Measurements from ENCODE around the gene CD180.

The CD180 gene

DNA sequence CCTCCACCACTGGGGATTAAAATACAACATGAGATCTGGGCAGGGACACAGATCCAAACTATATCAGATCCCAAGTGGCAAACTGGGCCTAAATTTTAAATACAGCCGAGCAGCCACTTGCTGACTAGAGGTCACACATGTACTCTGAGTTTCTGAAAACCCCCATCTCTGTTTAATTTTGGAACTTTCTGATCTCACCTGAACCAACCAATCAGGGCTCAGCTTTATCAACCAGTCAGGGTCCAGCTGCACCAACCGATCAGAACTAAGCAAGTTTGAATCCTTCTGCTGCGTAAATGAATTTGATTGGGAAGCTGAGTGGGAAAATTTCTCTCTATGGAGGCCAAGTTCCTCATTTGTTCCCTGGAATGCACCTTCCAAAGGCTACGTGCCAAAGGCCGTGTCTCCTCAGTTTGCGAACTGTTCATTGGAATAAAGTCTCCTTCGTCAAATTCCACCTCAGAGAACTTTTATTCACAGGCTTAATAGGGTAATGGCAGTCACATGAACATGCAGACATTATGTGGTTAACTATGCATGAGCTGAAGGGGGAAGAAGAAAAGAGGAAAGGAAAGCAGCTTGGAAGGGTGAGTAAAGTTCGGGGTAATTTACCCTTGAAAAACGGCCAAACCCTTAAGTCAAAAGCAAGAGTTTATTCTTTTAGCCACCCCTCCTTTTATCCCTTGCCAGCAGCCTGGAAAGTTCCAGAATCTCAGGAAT, 3.7 kb downstream of the CD180 start:
- no peak overlapping the region for H3K27ac ChIP-seq (ENCODE audit: insufficient read depth, low read length, poor library complexity, severe bottlenecking)
- no peak overlapping the region for H3K4me3 ChIP-seq (ENCODE audit: insufficient read depth, low read depth, low read length, poor library complexity, severe bottlenecking)
- no peaks in the 10 kb centered on the region for H3K36me3 ChIP-seq (ENCODE audit: control insufficient read depth, insufficient read depth, low read length)
- no peak for DNase-seq
- peaks cover 16% of the 10 kb centered on the region for H3K4me1 ChIP-seq (ENCODE audit: control insufficient read depth, insufficient read depth, low read length, poor library complexity, severe bottlenecking)
- no peaks in the 10 kb centered on the region for H3K9me3 ChIP-seq (ENCODE audit: control insufficient read depth, low read length)
- H3K27me3 ChIP-seq (replicated peaks; ENCODE audit: control insufficient read depth, insufficient read depth, low read length, poor library complexity, severe bottlenecking): no peaks in the 10 kb centered on the region

DNA sequence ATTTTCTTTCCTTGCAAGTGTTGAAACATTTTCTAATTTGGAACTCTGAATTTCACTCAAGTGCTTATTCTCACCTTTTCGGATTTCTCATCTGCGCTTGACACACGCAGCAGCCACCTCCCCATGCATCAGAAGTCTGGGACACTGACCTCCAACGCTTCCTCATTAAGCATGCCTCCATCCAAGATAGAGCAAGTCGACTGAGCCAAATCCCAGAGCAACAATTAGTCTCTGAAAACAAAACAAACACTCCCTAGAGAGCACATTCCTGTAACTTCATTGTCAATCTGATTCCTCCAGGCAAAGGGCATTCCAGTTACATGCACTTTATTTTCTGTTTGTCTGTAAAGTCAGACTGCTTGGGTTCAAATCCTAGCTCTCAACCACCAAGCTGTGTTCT, 5.7 kb downstream of the CD180 start:
- Histone ChIP-seq H3K4me1 (ENCODE audit: control insufficient read depth, insufficient read depth, low read length, poor library complexity, severe bottlenecking) (peaks cover 31% of the 10 kb centered on the region), H3K27me3 (replicated peaks; ENCODE audit: control insufficient read depth, insufficient read depth, low read length, poor library complexity, severe bottlenecking) (no peaks in the 10 kb centered on the region), H3K36me3 (ENCODE audit: control insufficient read depth, insufficient read depth, low read length) (no peaks in the 10 kb centered on the region), H3K9me3 (ENCODE audit: control insufficient read depth, low read length) (no peaks in the 10 kb centered on the region), H3K27ac (ENCODE audit: insufficient read depth, low read length, poor library complexity, severe bottlenecking) (no peak overlapping the region), H3K4me3 (ENCODE audit: insufficient read depth, low read depth, low read length, poor library complexity, severe bottlenecking) (no peak overlapping the region)
- no peak for DNase-seq

DNA sequence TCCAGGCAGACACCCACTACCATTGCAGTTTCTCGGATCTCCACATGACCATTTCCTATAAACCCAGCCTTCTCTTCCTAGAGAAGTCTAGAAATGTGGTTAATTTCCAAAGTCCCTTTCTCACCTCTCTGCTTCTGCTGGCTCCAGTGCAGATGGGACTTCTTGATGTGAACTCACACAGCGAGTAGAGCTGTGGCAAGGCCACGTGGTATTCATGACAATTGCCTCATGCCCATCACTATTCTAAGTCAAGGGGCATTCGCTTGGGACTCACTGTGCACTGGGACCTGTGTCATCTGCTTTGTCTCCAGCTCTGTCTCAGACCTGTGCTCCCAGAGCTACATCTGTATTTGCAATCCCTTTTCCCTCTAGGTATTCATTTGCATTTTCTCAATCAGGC, 6.2 kb downstream of the CD180 start:
- DNase-seq: no peak
- no peak overlapping the region for H3K4me3 ChIP-seq (ENCODE audit: insufficient read depth, low read depth, low read length, poor library complexity, severe bottlenecking)
- no peaks in the 10 kb centered on the region for H3K9me3 ChIP-seq (ENCODE audit: control insufficient read depth, low read length)
- H3K36me3 ChIP-seq (ENCODE audit: control insufficient read depth, insufficient read depth, low read length): no peaks in the 10 kb centered on the region
- no peak overlapping the region for H3K27ac ChIP-seq (ENCODE audit: insufficient read depth, low read length, poor library complexity, severe bottlenecking)
- H3K4me1 ChIP-seq (ENCODE audit: control insufficient read depth, insufficient read depth, low read length, poor library complexity, severe bottlenecking): peaks cover 31% of the 10 kb centered on the region
- H3K27me3 ChIP-seq (replicated peaks; ENCODE audit: control insufficient read depth, insufficient read depth, low read length, poor library complexity, severe bottlenecking): no peaks in the 10 kb centered on the region

DNA sequence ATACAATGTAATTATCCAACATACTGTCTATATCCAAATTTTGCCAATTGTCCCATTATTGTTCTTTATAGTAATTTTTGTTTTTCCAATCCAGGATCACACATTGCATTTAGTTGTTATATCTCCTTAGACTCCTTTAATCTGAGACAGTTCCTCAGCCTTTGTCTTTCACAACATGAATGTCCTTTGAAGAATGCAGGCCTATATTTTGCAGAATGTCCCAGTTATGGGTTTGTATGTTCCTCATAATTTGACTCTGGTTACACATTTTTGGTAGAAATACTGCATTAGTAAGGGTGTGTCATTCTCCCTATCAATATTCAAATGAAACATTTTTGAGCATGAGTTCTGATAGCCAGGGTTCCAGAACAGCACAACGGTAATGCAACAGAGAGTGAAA, 6.7 kb downstream of the CD180 start:
- Histone ChIP-seq H3K27ac (ENCODE audit: insufficient read depth, low read length, poor library complexity, severe bottlenecking) (no peak overlapping the region), H3K36me3 (ENCODE audit: control insufficient read depth, insufficient read depth, low read length) (no peaks in the 10 kb centered on the region), H3K9me3 (ENCODE audit: control insufficient read depth, low read length) (no peaks in the 10 kb centered on the region), H3K4me3 (ENCODE audit: insufficient read depth, low read depth, low read length, poor library complexity, severe bottlenecking) (no peak overlapping the region), H3K27me3 (replicated peaks; ENCODE audit: control insufficient read depth, insufficient read depth, low read length, poor library complexity, severe bottlenecking) (no peaks in the 10 kb centered on the region), H3K4me1 (ENCODE audit: control insufficient read depth, insufficient read depth, low read length, poor library complexity, severe bottlenecking) (peaks cover 31% of the 10 kb centered on the region)
- DNase-seq: no peak

DNA sequence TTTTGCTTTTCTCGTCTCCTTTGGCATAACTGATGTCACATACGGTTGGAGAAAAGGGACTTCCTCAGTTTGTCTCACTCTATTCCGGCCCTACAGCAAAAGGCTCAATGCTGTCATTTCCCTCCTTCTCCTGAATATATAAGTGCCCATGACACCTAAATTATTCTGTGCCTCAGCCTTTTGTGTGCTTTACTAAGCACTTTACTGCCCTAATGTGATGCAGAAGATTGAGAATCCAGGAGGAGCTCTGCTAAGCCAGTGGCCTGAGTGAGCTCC, 7.6 kb downstream of the CD180 start:
- H3K4me1 ChIP-seq (ENCODE audit: control insufficient read depth, insufficient read depth, low read length, poor library complexity, severe bottlenecking): peaks cover 31% of the 10 kb centered on the region
- no peaks in the 10 kb centered on the region for H3K36me3 ChIP-seq (ENCODE audit: control insufficient read depth, insufficient read depth, low read length)
- H3K9me3 ChIP-seq (ENCODE audit: control insufficient read depth, low read length): no peaks in the 10 kb centered on the region
- H3K27me3 ChIP-seq (replicated peaks; ENCODE audit: control insufficient read depth, insufficient read depth, low read length, poor library complexity, severe bottlenecking): no peaks in the 10 kb centered on the region
- H3K27ac ChIP-seq (ENCODE audit: insufficient read depth, low read length, poor library complexity, severe bottlenecking): no peak overlapping the region
- no peak overlapping the region for H3K4me3 ChIP-seq (ENCODE audit: insufficient read depth, low read depth, low read length, poor library complexity, severe bottlenecking)
- no peak for DNase-seq

DNA sequence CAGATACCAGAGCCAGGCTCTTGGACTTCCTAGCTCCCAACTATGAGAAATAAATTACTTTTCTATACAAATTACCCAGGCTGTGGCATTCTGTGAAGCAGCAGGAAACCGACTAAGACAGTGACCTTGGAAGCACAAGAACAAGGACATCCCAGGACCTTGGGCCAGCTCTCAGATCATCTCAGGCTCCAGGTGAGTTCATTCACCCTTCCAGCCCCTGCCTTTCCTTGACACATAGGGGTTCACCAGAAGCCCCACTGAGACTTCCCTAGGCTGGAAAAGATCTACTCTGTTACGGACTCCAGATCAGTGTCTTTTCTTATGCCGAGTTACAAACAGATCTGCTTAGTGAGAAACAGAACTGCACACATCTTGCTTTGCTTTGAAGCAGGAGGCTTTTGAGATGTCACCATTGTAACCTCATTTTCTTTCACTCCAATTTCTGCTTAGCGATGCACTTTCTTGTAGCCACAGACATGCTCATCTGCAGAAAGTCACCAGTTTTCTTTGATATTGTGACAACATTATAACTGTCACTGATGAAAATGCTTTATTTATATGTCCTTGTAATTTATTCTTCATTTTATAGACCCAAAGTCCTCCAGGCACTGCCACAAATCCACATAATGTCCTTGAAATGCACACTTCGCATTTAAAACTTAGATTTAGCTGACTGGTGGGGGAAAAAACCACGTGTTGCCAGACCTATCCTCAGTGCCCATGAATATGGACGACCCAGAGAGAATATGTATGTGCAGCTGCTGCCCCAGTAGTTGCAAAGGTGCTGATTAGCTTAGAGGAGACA, 8.1 kb downstream of the CD180 start:
- H3K27ac ChIP-seq (ENCODE audit: insufficient read depth, low read length, poor library complexity, severe bottlenecking): no peak overlapping the region
- peaks cover 31% of the 10 kb centered on the region for H3K4me1 ChIP-seq (ENCODE audit: control insufficient read depth, insufficient read depth, low read length, poor library complexity, severe bottlenecking)
- H3K36me3 ChIP-seq (ENCODE audit: control insufficient read depth, insufficient read depth, low read length): no peaks in the 10 kb centered on the region

DNA sequence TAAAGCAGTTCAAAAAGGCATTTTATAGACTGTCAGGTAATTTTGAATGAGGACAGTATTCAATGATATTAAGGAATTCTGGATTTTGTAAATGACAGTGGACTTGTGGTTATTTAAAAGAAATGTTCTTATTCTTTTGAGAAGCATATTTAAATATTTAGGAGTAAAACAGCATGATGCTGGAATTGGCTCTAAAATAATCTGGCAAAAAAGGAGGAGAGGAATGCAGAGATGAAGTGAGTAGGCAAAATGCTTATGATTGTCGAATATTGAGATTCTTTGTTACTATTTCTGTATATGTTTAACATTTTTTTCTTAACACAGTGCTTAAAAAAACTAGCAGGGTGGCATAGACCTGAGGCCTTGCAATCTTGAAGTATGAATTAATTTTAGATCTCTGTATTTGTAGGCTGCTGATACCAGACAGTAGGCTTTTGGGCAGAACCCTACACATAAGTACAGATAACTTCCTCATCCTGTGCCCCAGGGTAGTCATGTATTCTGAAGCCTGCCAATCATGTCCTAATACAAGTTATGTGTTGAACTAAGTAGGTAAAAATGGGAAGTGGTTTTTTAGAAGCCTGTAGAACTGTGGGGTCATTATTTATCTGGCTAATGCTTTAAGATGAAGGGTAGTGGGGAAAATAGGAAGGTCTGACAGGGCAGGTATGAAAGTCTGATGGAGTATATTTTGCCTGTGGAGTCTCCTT, 9.4 kb downstream of the CD180 start:
- peak overlapping the region; percentile 5 for H3K27ac ChIP-seq (ENCODE audit: insufficient read depth, low read length, poor library complexity, severe bottlenecking)

More for the DNA sequence above, 8.1 kb downstream of the CD180 start:
- no peak overlapping the region for H3K4me3 ChIP-seq (ENCODE audit: insufficient read depth, low read depth, low read length, poor library complexity, severe bottlenecking)
- DNase-seq: no peak
- H3K27me3 ChIP-seq (replicated peaks; ENCODE audit: control insufficient read depth, insufficient read depth, low read length, poor library complexity, severe bottlenecking): no peaks in the 10 kb centered on the region
- no peaks in the 10 kb centered on the region for H3K9me3 ChIP-seq (ENCODE audit: control insufficient read depth, low read length)

DNA sequence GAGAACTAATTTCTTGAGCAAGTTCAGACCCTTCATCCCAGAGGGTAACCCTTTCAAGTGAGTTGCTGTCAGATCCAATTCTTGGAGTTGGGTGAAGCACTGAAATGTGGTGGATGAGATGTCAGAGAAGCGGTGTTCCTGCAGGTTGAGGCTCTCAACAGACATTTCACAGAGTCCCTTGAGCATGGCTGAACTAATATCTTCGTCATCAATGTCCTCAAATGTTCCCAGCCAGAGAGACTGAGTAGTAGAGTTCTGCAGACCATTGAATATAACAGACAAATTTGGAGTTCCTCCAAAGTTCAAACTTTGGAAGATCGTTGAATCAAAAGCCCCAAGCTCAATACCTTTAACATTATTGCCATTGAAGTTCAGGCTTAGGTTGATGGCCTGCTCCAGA, 12.7 kb downstream of the CD180 start:
- Histone ChIP-seq H3K9me3 (ENCODE audit: control insufficient read depth, low read length) (no peaks in the 10 kb centered on the region), H3K27me3 (replicated peaks; ENCODE audit: control insufficient read depth, insufficient read depth, low read length, poor library complexity, severe bottlenecking) (no peaks in the 10 kb centered on the region), H3K27ac (ENCODE audit: insufficient read depth, low read length, poor library complexity, severe bottlenecking) (no peak overlapping the region), H3K4me1 (ENCODE audit: control insufficient read depth, insufficient read depth, low read length, poor library complexity, severe bottlenecking) (peaks cover 42% of the 10 kb centered on the region), H3K4me3 (ENCODE audit: insufficient read depth, low read depth, low read length, poor library complexity, severe bottlenecking) (no peak overlapping the region), H3K36me3 (ENCODE audit: control insufficient read depth, insufficient read depth, low read length) (no peaks in the 10 kb centered on the region)
- no peak for DNase-seq

More for the DNA sequence above, 9.4 kb downstream of the CD180 start:
- Histone ChIP-seq H3K4me3 (ENCODE audit: insufficient read depth, low read depth, low read length, poor library complexity, severe bottlenecking) (no peak overlapping the region), H3K27me3 (replicated peaks; ENCODE audit: control insufficient read depth, insufficient read depth, low read length, poor library complexity, severe bottlenecking) (no peaks in the 10 kb centered on the region), H3K9me3 (ENCODE audit: control insufficient read depth, low read length) (no peaks in the 10 kb centered on the region), H3K36me3 (ENCODE audit: control insufficient read depth, insufficient read depth, low read length) (no peaks in the 10 kb centered on the region), H3K4me1 (ENCODE audit: control insufficient read depth, insufficient read depth, low read length, poor library complexity, severe bottlenecking) (peaks cover 39% of the 10 kb centered on the region)
- no peak for DNase-seq

DNA sequence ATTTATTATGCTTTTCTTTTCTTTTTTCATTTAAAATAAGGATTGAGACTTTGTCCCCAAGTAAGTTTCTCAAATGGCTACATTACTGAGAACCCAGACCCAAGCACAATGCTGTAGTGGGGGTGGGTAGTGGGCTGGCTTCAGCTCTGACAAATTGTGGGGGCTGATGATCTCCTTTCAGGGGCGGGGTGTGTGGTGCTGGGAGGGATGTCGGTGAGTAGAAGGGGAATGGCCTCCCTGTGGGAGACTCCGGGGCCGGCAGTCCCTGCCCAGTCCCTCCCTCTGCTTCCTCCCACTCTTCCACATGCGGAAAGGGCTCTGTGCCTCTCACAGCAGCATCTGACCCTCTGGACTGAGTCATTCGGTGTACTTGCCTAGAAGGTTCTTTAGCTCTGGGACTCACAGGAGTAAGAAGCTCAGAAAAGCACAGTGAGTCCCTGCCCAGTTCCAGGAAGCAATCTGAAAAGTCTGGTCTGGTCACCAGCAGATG, 14.3 kb downstream of the CD180 start:
- Histone ChIP-seq H3K9me3 (ENCODE audit: control insufficient read depth, low read length) (no peaks in the 10 kb centered on the region), H3K36me3 (ENCODE audit: control insufficient read depth, insufficient read depth, low read length) (no peaks in the 10 kb centered on the region), H3K4me1 (ENCODE audit: control insufficient read depth, insufficient read depth, low read length, poor library complexity, severe bottlenecking) (peaks cover 31% of the 10 kb centered on the region), H3K27me3 (replicated peaks; ENCODE audit: control insufficient read depth, insufficient read depth, low read length, poor library complexity, severe bottlenecking) (no peaks in the 10 kb centered on the region), H3K27ac (ENCODE audit: insufficient read depth, low read length, poor library complexity, severe bottlenecking) (no peak overlapping the region), H3K4me3 (ENCODE audit: insufficient read depth, low read depth, low read length, poor library complexity, severe bottlenecking) (no peak overlapping the region)
- no peak for DNase-seq

All from effector memory CD4-positive, alpha-beta T cell (primary cell).